Astrocyte of the hippocampus (primary cell): ENCODE data around the gene ADAMTS20.
"Not testable (repeated sequence)": the region's sequence is repeated elsewhere in the genome, so short reads cannot be mapped to it uniquely, and the experiment has no call there.

ENCODE experiments used
- DNase-seq: peaks from one replicate; pipeline ENCODE4 v3.0.0; 2011; ENCODE audit warnings: low read depth, low spot score

ADAMTS20 gene, protein sequence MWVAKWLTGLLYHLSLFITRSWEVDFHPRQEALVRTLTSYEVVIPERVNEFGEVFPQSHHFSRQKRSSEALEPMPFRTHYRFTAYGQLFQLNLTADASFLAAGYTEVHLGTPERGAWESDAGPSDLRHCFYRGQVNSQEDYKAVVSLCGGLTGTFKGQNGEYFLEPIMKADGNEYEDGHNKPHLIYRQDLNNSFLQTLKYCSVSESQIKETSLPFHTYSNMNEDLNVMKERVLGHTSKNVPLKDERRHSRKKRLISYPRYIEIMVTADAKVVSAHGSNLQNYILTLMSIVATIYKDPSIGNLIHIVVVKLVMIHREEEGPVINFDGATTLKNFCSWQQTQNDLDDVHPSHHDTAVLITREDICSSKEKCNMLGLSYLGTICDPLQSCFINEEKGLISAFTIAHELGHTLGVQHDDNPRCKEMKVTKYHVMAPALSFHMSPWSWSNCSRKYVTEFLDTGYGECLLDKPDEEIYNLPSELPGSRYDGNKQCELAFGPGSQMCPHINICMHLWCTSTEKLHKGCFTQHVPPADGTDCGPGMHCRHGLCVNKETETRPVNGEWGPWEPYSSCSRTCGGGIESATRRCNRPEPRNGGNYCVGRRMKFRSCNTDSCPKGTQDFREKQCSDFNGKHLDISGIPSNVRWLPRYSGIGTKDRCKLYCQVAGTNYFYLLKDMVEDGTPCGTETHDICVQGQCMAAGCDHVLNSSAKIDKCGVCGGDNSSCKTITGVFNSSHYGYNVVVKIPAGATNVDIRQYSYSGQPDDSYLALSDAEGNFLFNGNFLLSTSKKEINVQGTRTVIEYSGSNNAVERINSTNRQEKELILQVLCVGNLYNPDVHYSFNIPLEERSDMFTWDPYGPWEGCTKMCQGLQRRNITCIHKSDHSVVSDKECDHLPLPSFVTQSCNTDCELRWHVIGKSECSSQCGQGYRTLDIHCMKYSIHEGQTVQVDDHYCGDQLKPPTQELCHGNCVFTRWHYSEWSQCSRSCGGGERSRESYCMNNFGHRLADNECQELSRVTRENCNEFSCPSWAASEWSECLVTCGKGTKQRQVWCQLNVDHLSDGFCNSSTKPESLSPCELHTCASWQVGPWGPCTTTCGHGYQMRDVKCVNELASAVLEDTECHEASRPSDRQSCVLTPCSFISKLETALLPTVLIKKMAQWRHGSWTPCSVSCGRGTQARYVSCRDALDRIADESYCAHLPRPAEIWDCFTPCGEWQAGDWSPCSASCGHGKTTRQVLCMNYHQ (N-terminal part only)

DNA sequence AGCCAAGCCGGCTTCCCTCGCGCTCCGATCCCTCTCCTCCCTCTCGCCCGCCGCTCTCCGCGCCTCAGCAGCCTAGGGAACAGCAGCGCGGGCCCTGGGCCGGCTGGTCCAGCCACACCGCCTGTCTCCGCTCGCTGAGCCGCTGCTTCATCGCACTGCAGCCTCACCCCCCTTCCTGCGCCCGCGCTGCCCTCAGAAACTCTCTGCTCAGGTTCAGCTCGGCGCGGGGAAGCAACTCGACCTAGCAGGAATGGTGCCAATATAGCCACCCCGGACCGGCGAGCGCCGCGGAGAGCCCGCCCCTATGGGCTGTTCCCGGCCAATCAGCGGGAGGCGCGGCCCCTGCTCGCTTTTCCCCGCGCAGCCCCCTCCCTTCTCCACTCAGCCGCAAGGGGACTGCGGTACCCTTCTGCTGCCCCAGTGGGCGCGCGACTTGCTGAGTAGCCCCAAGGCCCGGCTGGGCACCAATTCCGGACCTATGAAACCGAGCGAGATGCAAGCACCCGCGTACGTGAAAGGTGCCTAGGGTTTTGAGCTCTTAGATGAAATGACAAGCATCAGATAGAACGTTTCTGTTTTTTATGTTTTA is at the start of gene ADAMTS20:
TSS of gene ADAMTS20 (minus strand) at position 233 of the 589 bp plus-strand sequence. CDS start 282 bp downstream, outside the sequence.
- DNase-seq: peak; percentile 55

DNA sequence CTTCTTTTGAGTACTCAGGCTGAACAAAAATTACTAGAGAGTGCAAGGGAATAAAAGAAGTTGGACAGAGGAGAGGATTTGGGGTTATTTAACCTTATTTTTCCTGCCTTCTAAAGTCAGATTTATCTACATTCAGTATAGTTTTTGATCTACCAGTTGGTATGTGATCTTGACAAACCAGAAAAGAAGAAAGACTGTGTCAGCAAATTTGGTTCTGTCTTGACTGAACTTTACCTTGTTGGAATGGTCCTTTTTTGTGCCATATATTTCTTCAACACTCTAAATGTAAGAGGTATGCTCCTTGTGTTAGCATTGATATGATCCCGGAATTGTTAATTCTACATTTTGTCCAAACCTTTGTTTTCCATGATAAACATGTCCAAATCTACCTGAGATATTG is 47.7 kb upstream of the ADAMTS20 start:
- DNase-seq: no peak

DNA sequence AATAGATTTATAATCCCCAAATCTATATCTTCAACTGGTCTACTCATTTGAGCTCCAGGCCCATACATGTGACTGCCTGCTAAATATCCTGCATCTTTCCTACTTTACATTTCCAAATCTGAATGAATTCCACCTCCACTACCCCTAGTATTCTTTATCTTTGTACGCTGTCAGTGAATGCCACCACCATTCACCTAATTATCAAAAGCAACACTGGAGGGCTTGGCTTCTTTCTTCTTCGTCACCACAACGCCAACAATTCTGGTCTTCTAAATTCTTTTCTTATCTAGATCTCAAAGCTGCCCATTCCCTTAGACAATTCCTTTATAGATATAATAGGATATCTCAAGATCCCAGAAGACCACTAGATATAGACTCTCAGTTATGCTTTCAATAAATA is 47.1 kb upstream of the ADAMTS20 start:
- DNase-seq: no peak

DNA sequence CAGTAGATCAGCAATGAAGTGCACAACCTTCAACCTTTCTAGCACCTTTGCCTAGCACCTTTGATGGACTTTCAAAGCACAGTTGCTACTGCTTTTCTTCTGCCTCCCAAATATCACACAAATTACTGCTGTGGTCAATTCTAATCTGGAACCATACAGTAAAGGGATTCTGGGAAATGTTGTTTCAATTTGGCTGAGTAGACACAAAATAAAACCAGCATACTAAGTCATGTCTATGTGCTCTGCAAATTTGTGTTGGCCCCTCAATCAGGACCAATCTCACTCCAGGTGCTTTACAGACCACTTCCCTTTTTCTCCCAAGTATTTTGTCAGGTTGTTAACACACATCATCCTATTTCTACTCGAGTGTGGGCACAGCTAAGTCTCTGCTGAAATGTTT is 38.3 kb upstream of the ADAMTS20 start:
- no peak for DNase-seq

DNA sequence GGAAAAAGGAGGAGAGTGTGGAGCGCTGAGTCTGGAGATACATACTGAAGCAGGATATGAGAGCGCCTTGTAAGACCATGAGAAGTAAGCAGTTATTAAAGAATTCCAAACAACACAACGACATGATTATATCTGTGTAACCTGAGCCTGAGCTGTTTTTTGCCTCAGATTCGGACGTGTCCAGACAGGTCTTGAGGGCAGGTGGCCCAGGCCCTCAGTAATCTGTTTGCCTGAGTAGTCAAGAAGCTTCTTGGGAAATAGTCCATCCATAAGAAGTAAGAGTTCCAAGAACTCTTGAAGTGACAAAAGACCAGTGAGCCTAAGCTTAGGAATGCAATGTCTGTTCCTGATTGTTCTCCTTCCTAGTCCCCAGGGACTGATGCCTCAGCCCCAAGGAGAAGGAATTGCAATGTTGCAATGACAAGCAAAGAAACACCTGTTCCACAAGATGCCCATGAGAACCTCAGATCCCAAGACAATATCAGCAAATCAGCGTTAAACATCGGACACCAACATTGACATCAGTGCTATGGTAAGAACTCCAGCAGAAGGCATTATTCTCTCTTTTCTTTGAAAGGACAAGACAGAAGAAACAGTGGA is 34.7 kb upstream of the ADAMTS20 start:
- DNase-seq: no peak

DNA sequence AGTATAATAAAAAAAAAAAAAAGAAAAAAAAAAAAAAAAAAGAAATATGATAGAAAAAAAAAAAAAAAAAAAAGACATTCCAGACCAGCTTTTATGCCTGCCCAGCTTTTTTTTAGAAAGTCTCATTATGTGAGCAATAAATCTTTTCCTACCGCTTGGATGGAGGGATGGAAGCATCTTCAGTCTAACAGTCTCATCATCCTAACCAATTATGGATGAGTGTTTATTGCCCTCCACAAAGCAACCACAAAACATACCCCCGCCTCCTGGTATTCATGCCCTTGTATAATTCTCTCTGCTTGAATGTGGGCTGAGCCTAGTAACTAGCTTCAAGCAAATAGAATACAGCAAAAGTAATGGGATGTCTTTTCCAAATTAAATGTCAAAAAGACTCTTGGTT is 33.7 kb upstream of the ADAMTS20 start:
- no peak for DNase-seq

DNA sequence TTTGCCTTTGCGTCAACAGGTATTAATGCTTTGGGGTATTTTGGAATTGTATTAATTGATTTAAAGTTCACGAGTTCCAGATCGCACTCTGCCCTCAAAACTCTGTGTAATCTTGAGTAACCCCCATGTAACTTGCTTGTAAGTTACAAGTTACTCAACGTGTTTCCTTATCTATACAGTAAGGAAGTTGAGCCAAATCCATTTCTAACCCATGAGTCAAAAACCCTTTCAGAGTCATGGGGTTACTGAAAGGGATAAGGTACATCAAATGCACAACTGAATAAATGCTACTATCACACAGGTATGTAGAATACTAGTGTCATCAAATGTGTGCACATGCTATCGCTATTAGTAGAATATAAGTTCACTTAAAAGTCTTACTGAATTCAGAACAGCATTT is 28.6 kb upstream of the ADAMTS20 start:
- no peak for DNase-seq

DNA sequence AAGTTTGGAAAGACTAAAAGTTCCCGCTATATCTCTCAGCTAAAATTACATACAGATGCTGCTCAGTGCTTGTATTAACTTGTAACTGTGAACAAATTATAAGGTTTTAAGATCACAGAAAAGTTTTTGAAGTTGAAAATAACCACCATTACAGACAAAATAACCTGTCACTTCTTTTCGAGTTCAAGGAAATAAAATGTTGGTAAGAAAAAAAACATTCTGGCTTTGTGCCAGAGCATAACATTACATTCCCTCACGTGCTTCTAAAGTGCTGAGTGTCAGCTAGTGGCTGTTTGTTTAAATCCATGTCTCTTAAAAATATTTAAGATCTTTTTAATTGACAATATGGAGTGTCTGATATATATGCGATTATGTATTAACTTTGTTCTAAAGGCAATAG is 27.2 kb upstream of the ADAMTS20 start:
- DNase-seq: no peak

DNA sequence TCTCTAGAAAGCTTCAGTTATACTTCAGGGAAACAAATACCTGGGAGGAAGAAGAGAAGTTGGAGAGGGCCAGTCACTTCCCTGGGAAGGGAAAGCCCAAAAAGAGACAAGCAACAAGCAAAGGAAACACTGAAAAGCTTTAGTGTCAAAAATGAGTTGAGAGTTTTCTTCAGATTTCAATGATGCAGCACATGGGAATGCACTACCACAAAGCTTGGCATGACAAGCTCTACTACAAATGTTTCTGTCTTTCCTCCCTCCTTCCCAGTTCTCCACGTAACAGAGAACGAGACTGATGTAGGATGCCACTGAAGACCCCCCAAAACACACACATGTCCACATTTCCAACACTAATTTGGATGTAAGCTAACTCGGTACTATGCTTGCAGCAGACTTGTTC is 26.8 kb upstream of the ADAMTS20 start:
- DNase-seq: peak; percentile 16

DNA sequence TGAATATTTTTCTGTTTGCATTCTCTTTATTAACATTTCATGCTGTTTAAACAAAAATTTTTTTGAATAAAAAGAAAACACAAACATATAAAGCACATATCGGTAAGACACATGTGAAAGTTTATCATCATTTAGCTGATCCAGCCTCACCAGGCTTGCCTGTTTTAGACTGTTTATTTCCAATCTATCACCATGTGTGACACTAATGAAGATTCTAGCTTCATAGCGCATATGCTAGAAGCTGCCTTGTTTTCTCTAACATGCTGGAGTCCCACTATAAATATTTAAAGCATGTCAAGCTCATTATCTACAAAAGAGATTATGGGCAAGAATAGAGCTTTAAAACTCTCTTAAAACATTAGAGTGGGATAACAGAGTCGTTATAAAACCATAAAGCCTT is 25.4 kb upstream of the ADAMTS20 start:
- no peak for DNase-seq

DNA sequence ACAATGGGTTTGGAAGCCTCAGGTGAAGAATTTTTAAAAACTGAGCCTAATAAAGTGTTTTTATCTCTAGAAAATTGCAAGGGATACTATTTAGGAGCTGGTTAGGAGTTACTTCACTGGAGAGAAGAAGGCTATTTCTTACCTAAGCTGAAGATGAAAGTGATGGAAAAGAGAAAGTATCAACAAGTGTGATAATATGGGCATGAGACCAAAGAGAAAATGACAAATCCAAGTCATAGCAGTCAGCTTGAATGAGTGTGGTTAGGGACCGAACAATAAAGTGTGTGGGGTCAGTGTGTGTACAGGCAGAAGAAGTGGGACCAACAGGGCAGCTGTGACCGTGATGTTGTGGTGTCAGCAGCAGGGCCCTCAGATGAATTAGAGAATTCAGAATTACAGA is 24.2 kb upstream of the ADAMTS20 start:
- no peak for DNase-seq

DNA sequence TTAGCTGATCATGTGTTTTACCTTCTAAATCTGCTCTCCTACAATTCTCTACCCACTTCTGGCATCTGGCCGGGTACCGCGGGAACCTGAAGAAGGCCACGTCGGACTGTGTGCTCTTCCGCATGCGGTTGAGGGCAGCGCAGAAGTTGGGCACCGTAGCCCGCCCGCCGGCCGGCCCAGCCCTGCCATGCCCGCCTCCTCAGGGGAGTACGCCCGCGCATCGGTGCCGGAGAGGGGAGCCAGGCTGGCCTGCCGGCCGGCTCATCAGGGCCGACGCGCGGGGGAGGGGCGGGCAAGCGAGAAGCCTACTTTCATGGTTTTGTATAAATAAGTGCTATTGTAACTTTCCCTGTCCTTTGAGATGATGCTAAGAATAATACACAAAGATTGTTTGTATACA is 19.9 kb upstream of the ADAMTS20 start:
- no peak for DNase-seq

DNA sequence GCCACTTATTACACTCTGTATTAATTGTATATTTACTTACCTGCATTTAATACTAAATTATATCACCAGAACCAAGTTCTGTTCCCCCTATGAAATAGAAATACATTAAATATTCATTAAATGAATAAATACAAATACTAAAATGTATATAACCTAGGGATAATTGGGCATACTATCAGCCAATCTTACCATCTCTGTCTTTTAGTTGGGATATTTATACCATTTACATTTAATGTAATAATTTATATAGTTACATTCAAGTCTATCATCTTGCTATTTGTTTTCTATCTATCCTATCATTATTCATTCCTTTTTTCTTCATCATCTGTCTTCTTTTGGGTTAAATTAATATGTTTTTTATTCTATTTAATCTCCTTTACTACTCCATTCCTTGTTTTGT is 4.1 kb upstream of the ADAMTS20 start:
- DNase-seq: no peak

DNA sequence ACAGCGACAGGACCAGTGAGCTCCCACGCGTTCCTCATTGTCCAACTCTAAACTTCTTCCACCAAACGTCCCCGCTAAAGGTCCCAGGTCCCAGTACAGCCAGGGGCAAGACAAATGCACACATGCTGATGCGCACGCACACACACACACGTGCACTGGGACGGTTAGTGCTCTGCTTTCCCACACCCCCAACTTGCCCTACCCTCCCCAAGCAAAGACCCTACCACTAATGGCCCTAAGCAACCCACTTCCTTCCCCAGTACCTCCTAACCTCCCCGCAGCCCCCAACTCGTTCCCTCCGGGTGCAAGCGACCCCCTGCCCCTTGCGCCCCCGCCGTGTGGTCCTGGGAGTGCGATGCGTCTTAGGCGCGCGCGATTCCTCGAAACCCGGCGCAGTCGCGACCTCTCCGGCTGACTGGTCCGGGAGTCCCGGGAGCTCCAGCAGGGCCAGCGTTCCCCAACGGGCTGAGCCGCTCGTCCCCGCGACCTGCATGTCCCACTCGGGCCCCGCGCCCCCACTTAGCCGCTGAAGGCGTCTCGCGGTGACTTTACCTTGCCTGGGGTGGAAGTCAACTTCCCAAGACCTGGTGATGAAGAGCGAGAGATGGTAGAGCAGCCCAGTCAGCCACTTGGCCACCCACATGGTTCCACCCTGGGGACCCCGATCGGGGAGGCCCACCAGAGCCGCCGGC is 578 bp downstream of the ADAMTS20 start:
- DNase-seq: no peak

DNA sequence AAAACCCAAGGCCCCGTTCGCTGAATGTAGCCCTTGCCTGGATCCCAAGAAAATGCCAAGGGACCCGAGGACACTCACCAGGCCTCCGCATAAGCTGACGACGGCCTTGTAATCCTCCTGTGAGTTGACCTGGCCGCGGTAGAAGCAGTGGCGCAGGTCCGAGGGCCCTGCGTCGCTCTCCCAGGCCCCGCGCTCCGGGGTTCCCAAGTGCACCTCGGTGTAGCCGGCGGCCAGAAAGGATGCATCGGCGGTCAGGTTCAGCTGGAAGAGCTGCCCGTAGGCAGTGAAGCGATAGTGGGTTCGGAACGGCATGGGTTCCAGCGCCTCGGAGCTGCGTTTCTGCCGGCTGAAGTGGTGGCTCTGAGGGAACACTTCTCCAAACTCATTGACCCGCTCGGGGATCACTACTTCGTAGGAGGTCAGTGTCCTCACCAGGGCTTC is 1.2 kb downstream of the ADAMTS20 start:
- DNase-seq: peak; percentile 3

DNA sequence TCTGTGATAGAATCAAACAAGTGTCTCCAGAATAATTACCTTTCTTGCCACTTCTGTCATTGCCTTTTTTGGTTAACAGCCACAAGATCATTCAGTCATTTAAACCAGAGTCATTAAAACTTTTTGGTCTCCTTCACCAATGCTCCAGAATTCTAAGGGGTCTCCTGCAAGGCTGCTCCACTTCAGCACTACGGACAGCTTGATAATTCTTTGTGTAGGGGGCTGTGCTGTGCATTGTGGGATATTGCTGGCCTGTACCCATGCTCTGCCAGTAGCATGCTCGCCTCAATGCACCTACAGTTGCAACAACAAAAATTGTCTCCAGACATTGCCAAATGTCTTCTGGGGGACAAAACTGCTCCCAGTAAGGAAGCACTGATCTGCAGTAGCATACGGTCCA is 7.3 kb downstream of the ADAMTS20 start:
- no peak for DNase-seq

DNA sequence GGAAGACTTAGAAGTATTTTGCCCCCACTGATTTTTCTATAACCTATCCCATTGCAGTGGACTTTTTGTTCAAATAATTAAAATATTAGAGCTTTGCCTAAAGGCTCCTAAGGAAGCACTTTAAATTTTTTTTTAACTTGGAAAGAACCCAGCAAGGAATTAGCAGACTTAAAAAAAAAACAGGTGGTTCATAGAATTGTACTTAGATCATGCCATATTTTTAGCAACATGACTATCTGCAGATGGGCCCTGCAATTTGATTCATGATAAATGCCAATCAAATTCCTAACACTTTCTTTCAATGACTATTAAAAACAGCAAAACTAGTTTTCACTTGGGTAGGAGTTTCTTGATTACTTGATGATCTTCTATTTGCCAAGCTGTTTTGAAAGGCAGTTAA is 11.5 kb downstream of the ADAMTS20 start:
- no peak for DNase-seq

DNA sequence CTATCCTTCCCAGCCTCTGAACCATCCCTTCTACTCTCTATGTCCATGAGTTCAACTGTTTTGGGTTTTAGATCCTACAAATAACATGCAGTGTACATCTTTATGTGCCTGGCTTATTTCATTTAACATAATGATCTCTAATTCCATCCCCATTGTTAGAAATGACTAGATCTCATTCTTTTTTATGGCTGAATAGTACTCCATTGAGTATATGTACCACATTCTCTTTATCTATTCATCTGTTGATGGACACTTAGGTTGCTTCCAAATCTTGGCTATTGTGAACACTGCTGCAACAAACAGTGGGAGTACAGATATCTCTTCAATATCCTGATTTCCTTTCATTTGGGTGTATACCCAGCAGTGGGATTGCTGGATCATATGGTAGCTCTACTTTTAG is 14.3 kb downstream of the ADAMTS20 start:
- DNase-seq: not testable (repeated sequence)

DNA sequence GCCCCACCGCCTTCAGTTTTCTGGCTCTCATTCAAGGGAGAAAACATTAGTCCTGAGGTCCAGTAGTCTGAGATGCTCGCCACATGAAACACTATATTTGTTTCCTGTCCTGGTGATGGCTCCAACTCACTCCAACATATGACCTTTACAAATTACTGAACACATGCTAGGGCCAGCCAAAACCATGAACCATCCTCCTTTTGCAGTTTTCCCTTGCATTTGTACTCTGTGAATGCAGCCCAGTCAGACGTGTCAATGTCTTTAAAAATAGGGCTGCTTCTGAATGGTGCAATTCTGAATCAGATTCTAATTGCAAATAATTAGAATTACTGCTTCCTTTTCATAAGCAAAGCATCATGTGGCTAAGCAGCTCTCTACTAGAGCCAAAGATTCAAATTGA is 36.0 kb downstream of the ADAMTS20 start:
- no peak for DNase-seq

DNA sequence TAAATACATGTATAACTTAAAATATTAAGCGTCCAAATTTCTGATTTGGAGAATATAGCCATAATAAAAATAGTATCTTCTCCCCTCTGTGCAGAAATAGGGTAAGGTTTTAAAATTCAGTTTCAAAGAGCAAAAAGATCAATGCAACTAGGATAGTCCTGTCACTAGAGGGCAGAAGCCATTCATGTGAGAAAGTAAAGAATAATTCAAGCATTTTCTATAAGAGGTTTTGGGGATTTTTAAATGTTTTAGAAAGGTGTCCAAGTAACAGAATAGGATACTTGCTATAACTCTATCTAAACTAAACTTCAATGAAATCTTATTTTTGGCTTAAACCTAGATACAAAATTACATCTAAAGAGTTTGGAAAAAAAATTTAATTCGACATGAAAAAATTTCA is 50.3 kb downstream of the ADAMTS20 start:
- DNase-seq: peak; percentile 29
